Hepatic stellate cell (primary cell): ENCODE results near the gene PDZD11.
"Not testable (repeated sequence)": the region's sequence is repeated elsewhere in the genome, so short reads cannot be mapped to it uniquely, and the experiment has no call there.

ENCODE experiments used
- DNase-seq: peaks from one replicate; pipeline ENCODE4 v3.0.0; 2011; ENCODE audit warnings: low spot score

Gene PDZD11

GRCh38 chrX:70289793-70290770 is at the start of gene PDZD11, which contains the start of gene KIF4A:
TSS of gene PDZD11 (minus strand) at chrX:70289927. CDS start at chrX:70289341, 586 bp downstream.
TSS of gene KIF4A (plus strand) at chrX:70290104. CDS start at chrX:70290459, 355 bp downstream.
- DNase-seq, result peak; percentile 95

- DNase-seq, result no peak
Observed at GRCh38 chrX:70338290-70338689, 48.6 kb upstream of the PDZD11 start.

- DNase-seq, result no peak
Observed at GRCh38 chrX:70336767-70337166, 47.0 kb upstream of the PDZD11 start.

- no peak for DNase-seq
Observed at GRCh38 chrX:70332600-70332999, 42.9 kb upstream of the PDZD11 start.

GRCh38 chrX:70331161-70331560 is 41.4 kb upstream of the PDZD11 start:
- DNase-seq, result no peak

GRCh38 chrX:70324326-70324725 is 34.6 kb upstream of the PDZD11 start:
- no peak for DNase-seq

- DNase-seq, result not testable (repeated sequence)
Observed at GRCh38 chrX:70323628-70324027, 33.9 kb upstream of the PDZD11 start.

- DNase-seq, result no peak
Observed at GRCh38 chrX:70322784-70323183, 33.1 kb upstream of the PDZD11 start.

- DNase-seq, result no peak
Observed at GRCh38 chrX:70313503-70313902, 23.8 kb upstream of the PDZD11 start.

- no peak for DNase-seq
Observed at GRCh38 chrX:70301716-70302115, 12.0 kb upstream of the PDZD11 start.

GRCh38 chrX:70293621-70294020 is 3.9 kb upstream of the PDZD11 start:
- DNase-seq, result no peak

- DNase-seq, result peak; percentile 23
Observed at GRCh38 chrX:70292788-70293187, 3.1 kb upstream of the PDZD11 start.

- peak; percentile 25 for DNase-seq
Observed at GRCh38 chrX:70289168-70289792, 447 bp downstream of the PDZD11 start.

- DNase-seq, result no peak
Observed at GRCh38 chrX:70281951-70282350, 7.8 kb downstream of the PDZD11 start, which contains the start of gene RAB41. TSS of gene RAB41 (plus strand) at chrX:70282172. CDS start at chrX:70282218, 46 bp downstream.

GRCh38 chrX:70280573-70280972 is 9.2 kb downstream of the PDZD11 start:
- no peak for DNase-seq

GRCh38 chrX:70279081-70279480 is 10.6 kb downstream of the PDZD11 start:
- no peak for DNase-seq

GRCh38 chrX:70274029-70274428 is 15.7 kb downstream of the PDZD11 start:
- not testable (repeated sequence) for DNase-seq

- no peak for DNase-seq
Observed at GRCh38 chrX:70268034-70268433, 21.7 kb downstream of the PDZD11 start, which contains the start of gene ARR3. TSS of gene ARR3 (plus strand) at chrX:70268334. CDS start at chrX:70269386, 1,052 bp downstream.

GRCh38 chrX:70264784-70265183 is 24.9 kb downstream of the PDZD11 start:
- no peak for DNase-seq

GRCh38 chrX:70262952-70263567 is 26.7 kb downstream of the PDZD11 start:
- DNase-seq, result peak; percentile 27

- no peak for DNase-seq
Observed at GRCh38 chrX:70260104-70260503, 29.6 kb downstream of the PDZD11 start, which contains the start of gene P2RY4. TSS of gene P2RY4 (minus strand) at chrX:70260204. CDS start at chrX:70259624, 580 bp downstream.
